Neural cell (in vitro differentiated cells): ENCODE results near the gene THEM4. TPM values are rescaled to one million over a fixed set of nuclear protein-coding genes. Genes with fewer than 3 reads are reported as not detected.

ENCODE experiments used
- H2AFZ ChIP-seq: fragments of 200-600, 300-800 bp; sonication (generic), shearing (Covaris generic); 2 replicates; pipeline ENCODE4 v1.6.0; 2014; ENCODE audit warnings: low read depth, mild to moderate bottlenecking, antibody characterized with exemption, low read length, moderate library complexity
- H3F3A ChIP-seq: fragments of 200-600 bp; shearing (Covaris generic); 2 replicates; pipeline ENCODE4 v1.6.1; 2016; ENCODE audit warnings: mild to moderate bottlenecking, moderate library complexity, mixed read lengths, antibody characterized with exemption, low read length; ENCODE audit not compliant: insufficient read depth, poor library complexity, severe bottlenecking
- H3K27ac ChIP-seq: fragments of 200-600, 300-800 bp; sonication (generic), shearing (Covaris generic); 2 replicates; pipeline ENCODE4 v1.5.1; 2014; ENCODE audit warnings: mild to moderate bottlenecking, low read length, moderate library complexity
- H3K27me3 ChIP-seq: fragments of 300-800, 200-600 bp; sonication (generic), shearing (Covaris generic); 2 replicates; pipeline ENCODE4 v1.6.0; 2014; ENCODE audit warnings: mild to moderate bottlenecking, low read depth, low read length, moderate library complexity; ENCODE audit not compliant: insufficient read depth
- H3K36me3 ChIP-seq: fragments of 300-800, 200-600 bp; sonication (generic), shearing (Covaris generic); 2 replicates; pipeline ENCODE4 v1.5.1; 2014; ENCODE audit warnings: mild to moderate bottlenecking, antibody characterized with exemption, low read length, moderate library complexity; ENCODE audit not compliant: insufficient read depth
- H3K4me2 ChIP-seq: fragments of 300-800, 200-600 bp; sonication (generic), shearing (Covaris generic); 2 replicates; pipeline ENCODE4 v1.6.0; 2014; ENCODE audit warnings: mild to moderate bottlenecking, low read length
- H3K4me3 ChIP-seq: fragments of 300-800, 200-600 bp; sonication (generic), shearing (Covaris generic); 2 replicates; pipeline ENCODE4 v1.5.1; 2014; ENCODE audit warnings: mild to moderate bottlenecking, low read length, moderate library complexity
- H3K79me2 ChIP-seq: fragments of 200-600 bp; shearing (Covaris generic); replicated peaks from 2 replicates; pipeline ENCODE4 v1.6.0; 2014; ENCODE audit warnings: mild to moderate bottlenecking, low read length, moderate library complexity; ENCODE audit not compliant: insufficient read depth
- H3K9ac ChIP-seq: fragments of 300-800, 200-600 bp; sonication (generic), shearing (Covaris generic); 2 replicates; pipeline ENCODE4 v1.6.1; 2016; ENCODE audit warnings: mild to moderate bottlenecking, low read length, mixed read lengths
- H3K9me2 ChIP-seq: fragments of 200-600 bp; shearing (Covaris generic); 2 replicates; pipeline ENCODE4 v1.6.1; 2016; ENCODE audit warnings: mild to moderate bottlenecking, low read length, mixed read lengths; ENCODE audit not compliant: insufficient read depth
- H3K9me3 ChIP-seq: fragments of 200-600, 300-800 bp; sonication (generic), shearing (Covaris generic); 2 replicates; pipeline ENCODE4 v1.6.1; 2016; ENCODE audit warnings: mild to moderate bottlenecking, mixed run types, low read length, moderate library complexity, mixed read lengths
- H4K20me1 ChIP-seq: fragments of 200-600 bp; shearing (Covaris generic); 2 replicates; pipeline ENCODE4 v1.6.1; 2016; ENCODE audit warnings: mild to moderate bottlenecking, mixed run types; ENCODE audit not compliant: insufficient read depth
- EP300 ChIP-seq: fragments of 450-650 bp; conservative IDR thresholded peaks from 2 replicates; pipeline ENCODE4 v1.6.1; 2014; ENCODE audit warnings: antibody characterized with exemption, mild to moderate bottlenecking, moderate library complexity; ENCODE audit not compliant: poor library complexity, severe bottlenecking
- EZH2 ChIP-seq: fragments of 200-600, 300-800 bp; shearing (Covaris generic), sonication (generic); IDR thresholded peaks from 2 replicates; pipeline ENCODE4 v1.6.1; 2014; ENCODE audit warnings: antibody characterized with exemption, low read length, borderline replicate concordance, mild to moderate bottlenecking; ENCODE audit not compliant: insufficient read depth, poor library complexity, severe bottlenecking
- MXI1 ChIP-seq: fragments of 450-650 bp; conservative IDR thresholded peaks from 2 replicates; pipeline ENCODE4 v1.6.1; 2014; ENCODE audit warnings: antibody characterized with exemption, mild to moderate bottlenecking; ENCODE audit not compliant: poor library complexity, severe bottlenecking
- POLR2AphosphoS5 ChIP-seq: IDR thresholded peaks from 2 replicates; pipeline ENCODE4 v1.6.1; 2012
- RAD21 ChIP-seq: fragments of 450-650 bp; conservative IDR thresholded peaks from 2 replicates; pipeline ENCODE4 v1.6.1; 2014; ENCODE audit warnings: antibody characterized with exemption, mild to moderate bottlenecking, moderate library complexity
- REST ChIP-seq: IDR thresholded peaks from 2 replicates; pipeline ENCODE4 v1.6.1; 2012; ENCODE audit warnings: borderline replicate concordance
- SMC3 ChIP-seq: fragments of 450-650 bp; conservative IDR thresholded peaks from 2 replicates; pipeline ENCODE4 v1.6.1; 2014; ENCODE audit warnings: antibody characterized with exemption, mild to moderate bottlenecking, moderate library complexity; ENCODE audit not compliant: poor library complexity
- TAF1 ChIP-seq: IDR thresholded peaks from 2 replicates; pipeline ENCODE4 v1.6.1; 2012; ENCODE audit warnings: low read depth
- polyA plus RNA-seq: library from polyadenylated mRNA; depleted of rRNA; stranded (reverse); fragments of >200 nt; gene quantifications from 2 replicates; pipeline ENCODE4 v1.2.3, GENCODE V29; 2014
- TF ChIP-seq, protein P1 (sequence below): fragments of 450-650 bp; IDR thresholded peaks from 2 replicates; pipeline ENCODE4 v1.5.1; 2014; ENCODE audit warnings: antibody characterized with exemption, mild to moderate bottlenecking, moderate library complexity; ENCODE audit not compliant: poor library complexity, severe bottlenecking

The THEM4 gene
- polyA plus RNA-seq, 1 donor from 2014 or later, result 11.3 TPM

- Histone ChIP-seq H3K9me2 (no peaks in the 10 kb centered on the region), H3K9ac (no peak overlapping the region), H4K20me1 (no peaks in the 10 kb centered on the region), H3K27me3 (no peaks in the 10 kb centered on the region), H2AFZ (no peak overlapping the region), H3K4me2 (no peak overlapping the region), H3K36me3 (no peaks in the 10 kb centered on the region), H3F3A (no peaks in the 10 kb centered on the region), H3K9me3 (no peaks in the 10 kb centered on the region), H3K79me2 (no peaks in the 10 kb centered on the region), H3K27ac (no peak overlapping the region), H3K4me3 (no peak overlapping the region)
- no peak for TF ChIP-seq REST
- TF ChIP-seq MXI1, result no peak
- no peak for TF ChIP-seq SMC3
- TF ChIP-seq POLR2AphosphoS5, result no peak
- no peak for TF ChIP-seq RAD21
- no peak for TF ChIP-seq EP300
- no peak for TF ChIP-seq EZH2
- TF ChIP-seq, protein P1, sequence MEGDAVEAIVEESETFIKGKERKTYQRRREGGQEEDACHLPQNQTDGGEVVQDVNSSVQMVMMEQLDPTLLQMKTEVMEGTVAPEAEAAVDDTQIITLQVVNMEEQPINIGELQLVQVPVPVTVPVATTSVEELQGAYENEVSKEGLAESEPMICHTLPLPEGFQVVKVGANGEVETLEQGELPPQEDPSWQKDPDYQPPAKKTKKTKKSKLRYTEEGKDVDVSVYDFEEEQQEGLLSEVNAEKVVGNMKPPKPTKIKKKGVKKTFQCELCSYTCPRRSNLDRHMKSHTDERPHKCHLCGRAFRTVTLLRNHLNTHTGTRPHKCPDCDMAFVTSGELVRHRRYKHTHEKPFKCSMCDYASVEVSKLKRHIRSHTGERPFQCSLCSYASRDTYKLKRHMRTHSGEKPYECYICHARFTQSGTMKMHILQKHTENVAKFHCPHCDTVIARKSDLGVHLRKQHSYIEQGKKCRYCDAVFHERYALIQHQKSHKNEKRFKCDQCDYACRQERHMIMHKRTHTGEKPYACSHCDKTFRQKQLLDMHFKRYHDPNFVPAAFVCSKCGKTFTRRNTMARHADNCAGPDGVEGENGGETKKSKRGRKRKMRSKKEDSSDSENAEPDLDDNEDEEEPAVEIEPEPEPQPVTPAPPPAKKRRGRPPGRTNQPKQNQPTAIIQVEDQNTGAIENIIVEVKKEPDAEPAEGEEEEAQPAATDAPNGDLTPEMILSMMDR, result no peak
- no peak for TF ChIP-seq TAF1
Measured at GRCh38 chr1:151860504-151861187, 48.7 kb downstream of the THEM4 start.

- H3K4me2 ChIP-seq, result no peak overlapping the region
- H2AFZ ChIP-seq, result no peak overlapping the region
- H3K27ac ChIP-seq, result no peak overlapping the region
- H3K9ac ChIP-seq, result no peak overlapping the region
- no peak overlapping the region for H3K4me3 ChIP-seq
- no peaks in the 10 kb centered on the region for H3K9me3 ChIP-seq
- TF ChIP-seq SMC3 (no peak), MXI1 (no peak), TAF1 (no peak), EP300 (no peak)
- TF ChIP-seq, protein P1, result no peak
- no peaks in the 10 kb centered on the region for H3K27me3 ChIP-seq
- H3K79me2 ChIP-seq, result no peaks in the 10 kb centered on the region
- no peaks in the 10 kb centered on the region for H3K36me3 ChIP-seq
- H3K9me2 ChIP-seq, result no peaks in the 10 kb centered on the region
- H3F3A ChIP-seq, result no peaks in the 10 kb centered on the region
- H4K20me1 ChIP-seq, result no peaks in the 10 kb centered on the region
Measured at GRCh38 chr1:151859891-151860293, 49.4 kb downstream of the THEM4 start.
